ENCODE measurements around the gene SRCAP. TPM values are rescaled to one million over a fixed set of nuclear protein-coding genes. Genes with fewer than 3 reads are reported as not detected.

The SRCAP gene
- total and polyA plus RNA-seq, 2 donors = 6.1 to 8.8 TPM

GRCh38 chr16:30736995-30737793, 38.2 kb downstream of the SRCAP start:
- Histone ChIP-seq H3K36me3 (ENCODE audit: control insufficient read depth in 2 of 2, insufficient read depth in 2 of 2, low read length in 1 of 2) (peaks cover 70 to 86% of the 10 kb centered on the region in 2 donors), H3K9me3 (ENCODE audit: control insufficient read depth in 2 of 2, insufficient read depth in 1 of 2, low read length in 1 of 2) (no peaks in the 10 kb centered on the region), H3K4me3 (ENCODE audit: low read length in 2 of 2) (no peak overlapping the region), H3K4me1 (ENCODE audit: control insufficient read depth in 2 of 2, insufficient read depth in 2 of 2, low read length in 2 of 2) (no peaks in the 10 kb centered on the region), H3K27me3 (ENCODE audit: control insufficient read depth in 2 of 2, insufficient read depth in 1 of 2, low read length in 1 of 2) (no peaks in the 10 kb centered on the region), H3K27ac (ENCODE audit: low read depth in 1 of 2, low read length in 1 of 2) (no peak overlapping the region)
- no peak for DNase-seq (ENCODE audit: low read depth in 6 of 9, low spot score in 9 of 9)
- WGBS = 99% methylated on average over 17 of the region's 17 CpGs

- no peaks in the 10 kb centered on the region for H3K9me3 ChIP-seq (ENCODE audit: control insufficient read depth in 2 of 2, insufficient read depth in 1 of 2, low read length in 1 of 2)
- no peaks in the 10 kb centered on the region for H3K27me3 ChIP-seq (ENCODE audit: control insufficient read depth in 2 of 2, insufficient read depth in 1 of 2, low read length in 1 of 2)
- WGBS = 98% methylated on average over 25 of the region's 25 CpGs
- no peak for DNase-seq (ENCODE audit: low read depth in 6 of 9, low spot score in 9 of 9)
- no peak overlapping the region for H3K27ac ChIP-seq (ENCODE audit: low read depth in 1 of 2, low read length in 1 of 2)
- H3K4me3 ChIP-seq (ENCODE audit: low read length in 2 of 2) = no peak overlapping the region
- H3K36me3 ChIP-seq (ENCODE audit: control insufficient read depth in 2 of 2, insufficient read depth in 2 of 2, low read length in 1 of 2) = peaks cover 72 to 85% of the 10 kb centered on the region in 2 donors
- H3K4me1 ChIP-seq (ENCODE audit: control insufficient read depth in 2 of 2, insufficient read depth in 2 of 2, low read length in 2 of 2) = no peaks in the 10 kb centered on the region
These were observed 39.0 kb downstream of the SRCAP start for GRCh38 chr16:30737794-30738648.

DNA sequence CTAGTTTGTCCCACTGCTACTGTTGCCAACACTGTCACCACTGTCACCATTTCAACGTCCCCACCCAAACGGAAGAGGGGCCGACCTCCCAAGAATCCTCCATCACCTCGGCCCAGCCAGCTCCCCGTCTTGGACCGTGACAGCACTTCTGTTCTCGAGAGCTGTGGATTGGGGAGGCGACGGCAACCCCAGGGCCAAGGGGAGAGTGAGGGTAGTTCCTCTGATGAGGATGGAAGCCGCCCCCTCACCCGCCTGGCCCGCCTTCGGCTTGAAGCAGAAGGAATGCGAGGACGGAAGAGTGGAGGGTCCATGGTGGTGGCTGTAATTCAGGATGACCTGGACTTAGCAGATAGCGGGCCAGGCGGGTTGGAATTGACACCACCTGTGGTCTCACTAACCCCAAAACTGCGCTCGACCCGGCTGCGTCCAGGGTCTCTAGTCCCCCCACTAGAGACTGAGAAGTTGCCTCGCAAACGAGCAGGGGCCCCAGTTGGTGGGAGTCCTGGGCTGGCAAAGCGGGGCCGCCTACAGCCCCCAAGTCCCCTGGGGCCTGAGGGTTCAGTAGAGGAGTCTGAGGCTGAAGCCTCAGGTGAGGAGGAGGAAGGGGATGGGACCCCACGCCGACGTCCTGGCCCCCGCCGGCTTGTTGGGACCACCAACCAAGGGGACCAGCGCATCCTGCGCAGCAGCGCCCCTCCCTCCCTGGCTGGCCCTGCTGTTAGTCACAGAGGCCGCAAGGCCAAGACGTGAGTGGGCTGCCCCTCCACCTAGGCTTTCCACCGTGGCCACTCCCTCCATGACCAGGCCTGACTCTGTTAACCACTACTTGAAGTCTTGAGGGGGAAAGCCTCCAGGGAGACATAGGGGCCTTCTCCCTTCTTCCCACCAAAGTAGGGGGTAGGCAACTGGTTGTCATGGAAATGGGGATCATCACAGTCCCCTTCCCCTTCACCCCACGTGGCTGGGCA, 40.3 kb downstream of the SRCAP start:
- Histone ChIP-seq H3K4me3 (ENCODE audit: low read length in 2 of 2) (no peak overlapping the region), H3K27me3 (ENCODE audit: control insufficient read depth in 2 of 2, insufficient read depth in 1 of 2, low read length in 1 of 2) (no peaks in the 10 kb centered on the region), H3K27ac (ENCODE audit: low read depth in 1 of 2, low read length in 1 of 2) (no peak overlapping the region), H3K9me3 (ENCODE audit: control insufficient read depth in 2 of 2, insufficient read depth in 1 of 2, low read length in 1 of 2) (no peaks in the 10 kb centered on the region), H3K36me3 (ENCODE audit: control insufficient read depth in 2 of 2, insufficient read depth in 2 of 2, low read length in 1 of 2) (peaks cover 70 to 83% of the 10 kb centered on the region in 2 donors), H3K4me1 (ENCODE audit: control insufficient read depth in 2 of 2, insufficient read depth in 2 of 2, low read length in 2 of 2) (no peaks in the 10 kb centered on the region)
- WGBS = 97% methylated on average over 37 of the region's 37 CpGs
- no peak for DNase-seq (ENCODE audit: low read depth in 6 of 9, low spot score in 9 of 9)

DNA sequence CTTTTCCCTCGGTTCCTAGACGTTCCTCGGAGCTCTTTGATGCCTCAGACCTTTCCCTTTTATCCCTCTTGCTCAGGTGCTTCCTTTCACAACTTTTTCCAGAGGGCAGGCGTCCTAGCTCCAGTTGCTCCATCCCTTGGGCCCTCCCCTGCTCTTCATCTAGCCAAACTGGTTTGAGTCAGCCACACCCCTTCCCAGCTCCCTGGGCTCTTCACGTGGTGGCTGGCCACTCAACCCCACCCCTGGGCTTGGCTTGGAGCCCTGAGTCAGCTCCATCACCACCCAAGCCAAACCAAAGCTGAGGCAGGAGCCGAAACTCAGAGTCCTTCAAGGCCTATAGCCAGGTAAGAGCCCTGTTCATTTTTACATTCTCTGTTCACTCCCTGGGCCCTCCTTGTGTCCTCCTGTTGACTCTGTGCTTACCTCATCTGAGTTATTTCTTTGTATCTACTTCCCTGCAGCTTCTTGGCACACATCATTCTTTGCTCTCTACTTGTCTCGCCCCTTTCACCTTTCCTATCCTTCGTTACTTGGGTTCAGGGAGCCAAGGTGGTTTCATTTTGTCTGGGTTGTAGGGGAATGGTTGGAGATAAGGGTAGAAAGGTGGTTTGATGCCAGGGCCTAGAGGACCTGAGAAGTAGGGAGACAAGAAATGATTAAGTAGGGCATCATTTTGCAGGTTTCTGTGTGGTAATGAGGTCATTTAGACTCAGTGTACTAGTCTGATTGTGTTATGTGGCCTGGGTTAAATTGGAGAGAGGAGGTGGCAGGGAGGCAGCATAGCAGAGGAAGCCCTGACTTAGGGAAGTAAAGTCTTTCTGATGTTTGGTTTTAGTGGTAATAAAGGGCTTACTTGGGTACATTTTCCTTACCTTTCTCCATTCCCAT, 41.6 kb downstream of the SRCAP start:
- no peaks in the 10 kb centered on the region for H3K4me1 ChIP-seq (ENCODE audit: control insufficient read depth in 2 of 2, insufficient read depth in 2 of 2, low read length in 2 of 2)
- peak overlapping the region; percentile 40 to 60 for H3K27ac ChIP-seq (ENCODE audit: low read depth in 1 of 2, low read length in 1 of 2)
- no peaks in the 10 kb centered on the region for H3K27me3 ChIP-seq (ENCODE audit: control insufficient read depth in 2 of 2, insufficient read depth in 1 of 2, low read length in 1 of 2)
- 93% methylated on average over 8 of the region's 8 CpGs for WGBS
- H3K9me3 ChIP-seq (ENCODE audit: control insufficient read depth in 2 of 2, insufficient read depth in 1 of 2, low read length in 1 of 2) = no peaks in the 10 kb centered on the region
- peak in 1 of 9 donors; percentile 19 for DNase-seq (ENCODE audit: low read depth in 6 of 9, low spot score in 9 of 9)
- H3K36me3 ChIP-seq (ENCODE audit: control insufficient read depth in 2 of 2, insufficient read depth in 2 of 2, low read length in 1 of 2) = peaks cover 66 to 85% of the 10 kb centered on the region in 2 donors
- H3K4me3 ChIP-seq (ENCODE audit: low read length in 2 of 2) = no peak overlapping the region

DNA sequence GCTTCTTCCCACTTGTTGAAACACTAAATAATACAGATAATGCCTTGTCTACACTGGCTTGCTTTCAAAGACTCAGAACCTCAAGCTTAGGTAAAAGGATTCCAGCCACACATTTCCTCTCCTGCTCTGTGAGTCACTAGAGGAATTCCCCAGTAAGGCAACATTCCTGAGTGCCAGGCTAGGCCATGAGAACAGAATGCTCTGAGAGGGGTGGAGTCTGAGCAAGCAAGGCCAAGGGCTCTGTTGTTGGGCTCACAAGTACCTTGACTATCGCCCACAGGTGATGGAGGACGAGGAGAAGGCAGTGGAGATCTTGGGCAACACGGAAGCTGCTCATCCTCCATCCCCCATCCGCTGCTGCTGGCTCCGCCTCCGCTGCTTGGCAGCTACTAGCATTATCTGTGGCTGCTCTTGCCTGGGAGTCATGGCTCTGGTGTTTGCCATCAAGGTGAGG, 42.5 kb downstream of the SRCAP start:
- H3K4me1 ChIP-seq (ENCODE audit: control insufficient read depth in 2 of 2, insufficient read depth in 2 of 2, low read length in 2 of 2) = no peaks in the 10 kb centered on the region
- peaks cover 57 to 76% of the 10 kb centered on the region in 2 donors for H3K36me3 ChIP-seq (ENCODE audit: control insufficient read depth in 2 of 2, insufficient read depth in 2 of 2, low read length in 1 of 2)
- WGBS = 97% methylated on average over 6 of the region's 6 CpGs
- H3K4me3 ChIP-seq (ENCODE audit: low read length in 2 of 2) = no peak overlapping the region
- H3K27ac ChIP-seq (ENCODE audit: low read depth in 1 of 2, low read length in 1 of 2) = peak overlapping the region in 1 of 2 donors; percentile 64
- no peaks in the 10 kb centered on the region for H3K9me3 ChIP-seq (ENCODE audit: control insufficient read depth in 2 of 2, insufficient read depth in 1 of 2, low read length in 1 of 2)
- H3K27me3 ChIP-seq (ENCODE audit: control insufficient read depth in 2 of 2, insufficient read depth in 1 of 2, low read length in 1 of 2) = no peaks in the 10 kb centered on the region
- DNase-seq (ENCODE audit: low read depth in 6 of 9, low spot score in 9 of 9) = no peak

DNA sequence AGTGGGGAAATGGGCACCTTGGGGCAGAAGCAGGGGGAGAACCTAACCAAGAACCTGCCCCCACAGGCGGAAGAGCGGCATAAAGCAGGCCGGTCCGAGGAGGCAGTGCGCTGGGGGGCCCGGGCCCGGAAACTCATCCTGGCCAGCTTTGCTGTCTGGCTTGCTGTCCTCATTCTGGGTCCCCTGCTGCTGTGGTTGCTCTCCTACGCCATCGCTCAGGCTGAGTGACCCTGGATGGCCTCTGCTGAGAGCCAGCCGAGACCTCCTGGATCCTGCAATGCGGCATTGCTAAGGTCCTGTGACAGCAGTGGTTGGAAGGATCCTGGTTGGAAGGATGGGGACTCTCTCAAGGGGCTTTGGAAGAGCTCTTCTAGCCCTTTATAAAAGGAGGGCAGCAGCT, 44.7 kb downstream of the SRCAP start:
- H3K27me3 ChIP-seq (ENCODE audit: control insufficient read depth in 2 of 2, insufficient read depth in 1 of 2, low read length in 1 of 2) = no peaks in the 10 kb centered on the region
- H3K4me3 ChIP-seq (ENCODE audit: low read length in 2 of 2) = no peak overlapping the region
- H3K27ac ChIP-seq (ENCODE audit: low read depth in 1 of 2, low read length in 1 of 2) = no peak overlapping the region
- 98% methylated on average over 11 of the region's 11 CpGs for WGBS
- DNase-seq (ENCODE audit: low read depth in 6 of 9, low spot score in 9 of 9) = no peak
- H3K4me1 ChIP-seq (ENCODE audit: control insufficient read depth in 2 of 2, insufficient read depth in 2 of 2, low read length in 2 of 2) = peaks cover 4 to 6% of the 10 kb centered on the region in 2 donors
- H3K36me3 ChIP-seq (ENCODE audit: control insufficient read depth in 2 of 2, insufficient read depth in 2 of 2, low read length in 1 of 2) = peaks cover 35 to 54% of the 10 kb centered on the region in 2 donors
- H3K9me3 ChIP-seq (ENCODE audit: control insufficient read depth in 2 of 2, insufficient read depth in 1 of 2, low read length in 1 of 2) = no peaks in the 10 kb centered on the region

- Histone ChIP-seq H3K9me3 (ENCODE audit: control insufficient read depth in 2 of 2, insufficient read depth in 1 of 2, low read length in 1 of 2) (no peaks in the 10 kb centered on the region), H3K4me1 (ENCODE audit: control insufficient read depth in 2 of 2, insufficient read depth in 2 of 2, low read length in 2 of 2) (peaks cover 4 to 6% of the 10 kb centered on the region in 2 donors), H3K27ac (ENCODE audit: low read depth in 1 of 2, low read length in 1 of 2) (peak overlapping the region in 1 of 2 donors; percentile 18), H3K36me3 (ENCODE audit: control insufficient read depth in 2 of 2, insufficient read depth in 2 of 2, low read length in 1 of 2) (peaks cover 30 to 49% of the 10 kb centered on the region in 2 donors), H3K27me3 (ENCODE audit: control insufficient read depth in 2 of 2, insufficient read depth in 1 of 2, low read length in 1 of 2) (no peaks in the 10 kb centered on the region), H3K4me3 (ENCODE audit: low read length in 2 of 2) (no peak overlapping the region)
- no peak for DNase-seq (ENCODE audit: low read depth in 6 of 9, low spot score in 9 of 9)
- WGBS = 91% methylated on average over 2 of the region's 2 CpGs
These were observed 45.2 kb downstream of the SRCAP start for GRCh38 chr16:30744183-30744582.

DNA sequence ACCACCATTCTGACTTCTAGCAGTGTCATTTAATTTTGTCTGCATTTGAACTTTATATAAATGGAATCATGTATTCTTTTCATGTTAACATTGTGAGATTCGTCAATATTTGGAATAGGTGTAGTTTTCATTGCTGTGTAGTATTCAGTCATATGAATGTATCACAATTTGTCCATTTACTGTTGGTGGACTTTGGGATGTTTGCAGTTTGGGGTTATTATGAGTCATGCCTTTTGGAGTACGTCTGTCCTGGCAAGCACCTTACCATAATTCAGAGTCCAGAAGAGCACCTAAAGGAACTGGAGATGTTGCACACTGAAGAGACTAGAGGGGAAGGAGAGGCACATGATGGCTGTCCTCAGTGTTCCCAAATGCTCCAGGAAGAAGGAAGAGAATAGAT, 46.1 kb downstream of the SRCAP start:
- peaks cover 24 to 41% of the 10 kb centered on the region in 2 donors for H3K36me3 ChIP-seq (ENCODE audit: control insufficient read depth in 2 of 2, insufficient read depth in 2 of 2, low read length in 1 of 2)
- WGBS = 96% methylated on average over 2 of the region's 2 CpGs

More for the DNA sequence above, 46.1 kb downstream of the SRCAP start:
- no peaks in the 10 kb centered on the region for H3K9me3 ChIP-seq (ENCODE audit: control insufficient read depth in 2 of 2, insufficient read depth in 1 of 2, low read length in 1 of 2)
- no peak overlapping the region for H3K27ac ChIP-seq (ENCODE audit: low read depth in 1 of 2, low read length in 1 of 2)
- no peak overlapping the region for H3K4me3 ChIP-seq (ENCODE audit: low read length in 2 of 2)
- no peak for DNase-seq (ENCODE audit: low read depth in 6 of 9, low spot score in 9 of 9)
- peaks cover 4 to 6% of the 10 kb centered on the region in 2 donors for H3K4me1 ChIP-seq (ENCODE audit: control insufficient read depth in 2 of 2, insufficient read depth in 2 of 2, low read length in 2 of 2)
- no peaks in the 10 kb centered on the region for H3K27me3 ChIP-seq (ENCODE audit: control insufficient read depth in 2 of 2, insufficient read depth in 1 of 2, low read length in 1 of 2)
